NB4 (cell line): ENCODE results near the gene MATK.

ENCODE experiments used
- MAX ChIP-seq: IDR thresholded peaks from 2 replicates; pipeline ENCODE4 v1.6.1; 2011; ENCODE audit warnings: low read depth, low read length
- POLR2A ChIP-seq: IDR thresholded peaks from 2 replicates; pipeline ENCODE4 v1.6.1; 2011; ENCODE audit warnings: mild to moderate bottlenecking; ENCODE audit not compliant: insufficient read length; ENCODE audit errors: extremely low read depth
- TF ChIP-seq, protein P1 (sequence below): IDR thresholded peaks from one replicate; pipeline ENCODE4 v1.5.1; 2012; ENCODE audit warnings: low read depth, low read length

DNA sequence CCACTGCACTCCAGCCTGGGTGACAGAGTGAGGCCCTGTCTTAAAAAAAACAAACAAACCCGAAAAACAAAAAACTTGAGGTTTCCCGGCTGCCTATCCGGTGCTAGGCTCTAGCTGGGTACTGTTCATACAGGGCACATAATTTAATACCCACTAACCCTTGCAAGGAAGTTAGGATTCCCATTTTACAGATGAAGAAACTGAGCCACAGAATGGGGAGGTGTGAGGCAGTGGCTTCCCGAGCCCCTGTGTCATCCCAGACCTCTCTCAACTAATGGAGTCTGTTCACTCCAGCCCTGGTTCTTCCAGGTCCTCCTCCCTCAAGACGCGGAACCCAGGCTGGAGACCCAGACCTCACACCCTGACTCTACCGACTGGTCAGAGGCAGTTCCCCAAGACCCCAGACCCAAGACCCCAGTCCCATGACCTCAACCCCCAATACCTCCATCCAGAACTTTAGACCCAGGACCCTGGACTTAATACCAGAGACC lies 25.3 kb downstream of the MATK start:
- TF ChIP-seq, protein P1, sequence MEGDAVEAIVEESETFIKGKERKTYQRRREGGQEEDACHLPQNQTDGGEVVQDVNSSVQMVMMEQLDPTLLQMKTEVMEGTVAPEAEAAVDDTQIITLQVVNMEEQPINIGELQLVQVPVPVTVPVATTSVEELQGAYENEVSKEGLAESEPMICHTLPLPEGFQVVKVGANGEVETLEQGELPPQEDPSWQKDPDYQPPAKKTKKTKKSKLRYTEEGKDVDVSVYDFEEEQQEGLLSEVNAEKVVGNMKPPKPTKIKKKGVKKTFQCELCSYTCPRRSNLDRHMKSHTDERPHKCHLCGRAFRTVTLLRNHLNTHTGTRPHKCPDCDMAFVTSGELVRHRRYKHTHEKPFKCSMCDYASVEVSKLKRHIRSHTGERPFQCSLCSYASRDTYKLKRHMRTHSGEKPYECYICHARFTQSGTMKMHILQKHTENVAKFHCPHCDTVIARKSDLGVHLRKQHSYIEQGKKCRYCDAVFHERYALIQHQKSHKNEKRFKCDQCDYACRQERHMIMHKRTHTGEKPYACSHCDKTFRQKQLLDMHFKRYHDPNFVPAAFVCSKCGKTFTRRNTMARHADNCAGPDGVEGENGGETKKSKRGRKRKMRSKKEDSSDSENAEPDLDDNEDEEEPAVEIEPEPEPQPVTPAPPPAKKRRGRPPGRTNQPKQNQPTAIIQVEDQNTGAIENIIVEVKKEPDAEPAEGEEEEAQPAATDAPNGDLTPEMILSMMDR, result no peak
- TF ChIP-seq MAX (no peak), POLR2A (no peak)
